BLaER1 (cell line): Measurements from ENCODE around the gene LYAR.
"Not testable (repeated sequence)": the region's sequence is repeated elsewhere in the genome, so short reads cannot be mapped to it uniquely, and the experiment has no call there.

Experiments used
- H3K27ac ChIP-seq: shearing (Covaris generic); formaldehyde crosslinking; 2 replicates; pipeline ENCODE4 v1.8.1; 2022
- H3K27me3 ChIP-seq: shearing (Covaris generic); formaldehyde crosslinking; 2 replicates; pipeline ENCODE4 v1.8.1; 2022
- H3K36me3 ChIP-seq: shearing (Covaris generic); formaldehyde crosslinking; 2 replicates; pipeline ENCODE4 v1.8.1; 2022
- H3K4me1 ChIP-seq: shearing (Covaris generic); formaldehyde crosslinking; 2 replicates; pipeline ENCODE4 v1.8.1; 2022
- H3K4me2 ChIP-seq: shearing (Covaris generic); formaldehyde crosslinking; 2 replicates; pipeline ENCODE4 v1.8.1; 2022
- H3K4me3 ChIP-seq: shearing (Covaris generic); formaldehyde crosslinking; 2 replicates; pipeline ENCODE4 v1.8.1; 2022
- H3K9ac ChIP-seq: shearing (Covaris generic); formaldehyde crosslinking; 2 replicates; pipeline ENCODE4 v1.8.1; 2022
- H3K9me3 ChIP-seq: shearing (Covaris generic); formaldehyde crosslinking; 2 replicates; pipeline ENCODE4 v1.8.1; 2022
- H4K20me1 ChIP-seq: shearing (Covaris generic); formaldehyde crosslinking; 2 replicates; pipeline ENCODE4 v1.8.1; 2022
- Cebpa-rat ChIP-seq: shearing (Covaris generic); IDR thresholded peaks from 2 replicates; pipeline ENCODE4 v1.8.1; 2022

LYAR gene

DNA sequence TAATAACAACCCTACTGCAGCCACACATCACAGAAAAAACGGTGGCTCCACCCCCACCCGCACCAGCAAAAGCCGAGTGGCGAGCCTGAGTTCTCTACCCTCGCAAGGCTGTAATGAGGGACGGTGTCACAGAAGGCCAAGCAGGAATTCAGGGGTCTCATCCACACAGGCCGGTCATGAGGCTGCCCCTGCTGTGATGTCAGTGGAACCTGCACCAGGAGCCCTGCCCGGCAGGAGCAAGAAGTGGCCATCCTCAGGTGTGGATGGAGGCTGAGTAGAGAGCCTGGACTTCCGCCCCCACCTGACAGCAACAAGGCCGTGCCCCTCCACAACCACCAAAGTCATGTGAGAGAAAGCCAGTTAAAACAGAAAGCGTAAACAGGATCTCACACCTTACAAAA lies 20.6 kb downstream of the LYAR start:
- no peak for TF ChIP-seq Cebpa-rat
- Histone ChIP-seq H3K4me1 (no peaks in the 10 kb centered on the region), H3K4me2 (no peak overlapping the region), H3K27ac (no peak overlapping the region), H3K4me3 (no peak overlapping the region), H3K27me3 (no peaks in the 10 kb centered on the region), H3K9ac (no peak overlapping the region), H3K36me3 (peaks cover 85% of the 10 kb centered on the region), H3K9me3 (peaks cover 7% of the 10 kb centered on the region; the same call in 1 of the 2 replicates), H4K20me1 (peaks cover 10% of the 10 kb centered on the region; the same call in 1 of the 2 replicates)

GRCh38 chr4:4268776-4269175 lies 21.2 kb downstream of the LYAR start:
- Histone ChIP-seq H3K27ac (no peak overlapping the region), H3K9ac (no peak overlapping the region), H3K4me3 (no peak overlapping the region), H3K9me3 (peaks cover 7% of the 10 kb centered on the region; the same call in 1 of the 2 replicates), H3K27me3 (no peaks in the 10 kb centered on the region), H3K4me1 (no peaks in the 10 kb centered on the region), H4K20me1 (peaks cover 10% of the 10 kb centered on the region; the same call in 1 of the 2 replicates), H3K36me3 (peaks cover 79% of the 10 kb centered on the region), H3K4me2 (no peak overlapping the region)
- TF ChIP-seq Cebpa-rat = no peak

DNA sequence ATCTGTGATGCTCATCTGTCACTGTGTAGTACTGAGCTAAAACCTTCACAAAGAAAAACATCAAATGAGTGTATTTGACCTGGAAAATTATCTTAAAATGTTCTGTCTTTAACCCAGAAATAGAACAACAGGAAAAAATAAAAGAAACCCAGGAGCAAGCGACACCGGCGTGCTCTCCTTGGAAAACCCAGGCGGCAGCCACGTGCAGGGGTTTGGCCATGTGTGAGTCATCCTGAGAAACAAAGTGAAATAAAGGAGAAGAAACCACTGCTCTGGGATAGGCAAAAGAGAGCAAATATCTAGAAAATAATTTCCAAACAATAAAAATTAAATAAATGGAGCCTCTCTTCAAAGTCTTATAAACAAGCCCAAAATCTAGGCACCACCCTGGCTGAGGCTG lies 22.0 kb downstream of the LYAR start:
- no peak for TF ChIP-seq Cebpa-rat
- H4K20me1 ChIP-seq = peaks cover 10% of the 10 kb centered on the region; the same call in 1 of the 2 replicates
- no peaks in the 10 kb centered on the region for H3K27me3 ChIP-seq
- no peak overlapping the region for H3K9ac ChIP-seq
- H3K4me3 ChIP-seq = no peak overlapping the region
- peaks cover 71% of the 10 kb centered on the region for H3K36me3 ChIP-seq
- H3K4me2 ChIP-seq = no peak overlapping the region
- H3K27ac ChIP-seq = no peak overlapping the region
- no peaks in the 10 kb centered on the region for H3K4me1 ChIP-seq
- peaks cover 7% of the 10 kb centered on the region; the same call in 1 of the 2 replicates for H3K9me3 ChIP-seq

GRCh38 chr4:4260185-4260751 lies 29.7 kb downstream of the LYAR start:
- Histone ChIP-seq H3K27me3 (no peaks in the 10 kb centered on the region), H3K27ac (no peak overlapping the region), H3K9ac (no peak overlapping the region), H3K9me3 (no peaks in the 10 kb centered on the region), H3K4me1 (no peaks in the 10 kb centered on the region), H3K36me3 (peaks cover 1% of the 10 kb centered on the region; the same call in 1 of the 2 replicates), H3K4me3 (no peak overlapping the region), H3K4me2 (no peak overlapping the region), H4K20me1 (no peaks in the 10 kb centered on the region)
- no peak for TF ChIP-seq Cebpa-rat

GRCh38 chr4:4259484-4260100 lies 30.4 kb downstream of the LYAR start:
- Histone ChIP-seq H3K9ac (no peak overlapping the region), H4K20me1 (no peaks in the 10 kb centered on the region), H3K27me3 (no peaks in the 10 kb centered on the region), H3K4me2 (no peak overlapping the region), H3K4me1 (no peaks in the 10 kb centered on the region), H3K4me3 (no peak overlapping the region), H3K9me3 (no peaks in the 10 kb centered on the region), H3K27ac (no peak overlapping the region), H3K36me3 (no peaks in the 10 kb centered on the region)
- TF ChIP-seq Cebpa-rat = no peak

- H3K4me2 ChIP-seq, H4K20me1 ChIP-seq, H3K9me3 ChIP-seq, H3K9ac ChIP-seq, H3K27me3 ChIP-seq, H3K36me3 ChIP-seq, H3K27ac ChIP-seq, H3K4me3 ChIP-seq, H3K4me1 ChIP-seq: not testable (repeated sequence)
Measured at GRCh38 chr4:4257705-4258104, 32.2 kb downstream of the LYAR start.

DNA sequence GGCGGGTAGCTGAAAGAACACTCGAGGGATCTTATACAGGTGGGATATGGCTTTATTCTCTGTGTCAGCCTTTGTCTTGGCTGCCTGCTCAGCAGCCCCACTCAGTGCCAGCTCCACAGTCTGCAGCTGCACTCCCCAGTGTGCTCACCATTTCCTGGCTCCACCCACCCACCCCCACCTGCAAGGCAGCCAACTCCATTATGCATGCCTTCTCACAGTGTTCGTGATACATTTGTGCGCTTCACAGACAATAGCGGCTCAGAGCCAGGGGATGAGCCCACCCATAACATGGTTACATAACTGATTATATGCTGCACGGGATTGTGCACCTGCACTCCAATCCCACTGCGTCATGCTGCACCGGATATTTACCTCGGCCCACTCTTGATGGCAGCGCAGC lies 33.2 kb downstream of the LYAR start:
- Histone ChIP-seq H3K9me3 (no peaks in the 10 kb centered on the region), H3K27ac (no peak overlapping the region), H3K4me3 (no peak overlapping the region), H3K9ac (no peak overlapping the region), H3K4me1 (no peaks in the 10 kb centered on the region), H3K4me2 (no peak overlapping the region), H3K27me3 (no peaks in the 10 kb centered on the region), H3K36me3 (no peaks in the 10 kb centered on the region), H4K20me1 (no peaks in the 10 kb centered on the region)
- TF ChIP-seq Cebpa-rat = no peak

DNA sequence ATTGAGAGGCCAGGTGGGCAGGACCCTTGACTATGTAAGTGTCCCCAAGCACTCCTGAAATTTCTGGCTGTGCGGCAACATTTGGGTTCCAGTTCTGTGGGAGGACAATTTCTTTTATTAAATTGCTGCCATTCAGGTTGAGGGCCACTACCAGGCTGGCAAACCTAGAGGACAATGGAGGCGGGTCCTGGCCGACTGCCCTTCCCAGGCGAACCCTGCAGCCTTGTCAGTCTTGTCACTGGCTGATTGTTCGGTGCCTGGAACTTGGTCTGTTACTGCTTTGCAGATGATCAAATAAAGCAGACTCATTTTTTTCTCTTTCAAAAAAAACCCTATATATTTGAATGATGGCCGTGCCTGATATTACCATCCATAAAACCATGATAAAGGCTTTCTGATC lies 35.3 kb downstream of the LYAR start:
- Histone ChIP-seq H3K4me1 (no peaks in the 10 kb centered on the region), H3K9ac (no peak overlapping the region)

DNA sequence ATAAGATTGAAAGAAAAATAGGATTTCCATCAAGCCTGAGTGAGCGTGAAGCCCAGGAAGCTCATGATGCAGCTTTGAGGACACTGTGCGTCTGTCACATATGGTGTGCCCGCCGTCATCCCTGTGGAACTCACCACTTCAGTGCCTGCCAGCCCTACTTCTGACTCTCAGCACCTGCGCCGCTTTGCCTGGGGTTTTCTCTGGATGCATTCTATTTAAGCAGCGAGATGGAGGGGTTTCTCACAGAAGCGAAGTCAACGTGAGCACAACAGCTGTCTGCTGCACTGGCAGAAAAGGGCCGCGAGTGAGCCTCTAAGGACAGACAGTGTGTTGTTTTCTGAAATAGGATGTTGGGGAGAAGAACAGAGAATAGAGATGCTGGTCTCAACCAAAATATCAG lies 35.8 kb downstream of the LYAR start:
- TF ChIP-seq Cebpa-rat = no peak
- Histone ChIP-seq H3K9ac (no peak overlapping the region; the same call in 1 of the 2 replicates), H3K4me2 (no peak overlapping the region), H3K9me3 (no peaks in the 10 kb centered on the region), H3K4me3 (no peak overlapping the region), H3K36me3 (no peaks in the 10 kb centered on the region), H4K20me1 (no peaks in the 10 kb centered on the region), H3K4me1 (no peaks in the 10 kb centered on the region), H3K27me3 (peaks cover 2% of the 10 kb centered on the region; the same call in 1 of the 2 replicates), H3K27ac (no peak overlapping the region)

More for the DNA sequence above, 35.3 kb downstream of the LYAR start:
- no peaks in the 10 kb centered on the region for H3K9me3 ChIP-seq
- H3K4me3 ChIP-seq = no peak overlapping the region
- no peaks in the 10 kb centered on the region for H4K20me1 ChIP-seq
- no peaks in the 10 kb centered on the region for H3K27me3 ChIP-seq
- no peaks in the 10 kb centered on the region for H3K36me3 ChIP-seq
- H3K27ac ChIP-seq = no peak overlapping the region
- TF ChIP-seq Cebpa-rat = no peak
- H3K4me2 ChIP-seq = no peak overlapping the region

DNA sequence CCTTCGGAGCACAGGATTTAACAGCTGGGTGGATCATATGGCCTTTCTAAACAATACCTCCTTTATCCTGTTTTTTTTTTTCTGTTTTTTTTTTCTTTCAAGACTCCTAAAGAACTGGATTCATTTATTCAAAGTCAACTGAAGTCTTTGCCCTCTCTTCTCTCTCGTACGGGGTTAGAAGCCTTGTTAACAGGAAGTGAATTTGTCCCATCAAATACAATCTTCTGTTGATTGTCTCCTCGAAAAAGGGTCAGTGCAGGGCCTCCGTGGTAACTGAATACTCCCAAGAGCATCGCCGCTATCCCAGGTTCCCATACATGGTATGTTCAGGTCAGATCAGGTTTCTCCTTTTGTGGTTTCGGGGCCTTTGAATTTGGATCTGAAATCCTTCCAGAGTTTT lies 40.1 kb downstream of the LYAR start:
- Histone ChIP-seq H3K4me1 (peaks cover 18% of the 10 kb centered on the region), H3K27me3 (peaks cover 29% of the 10 kb centered on the region), H3K4me3 (no peak overlapping the region), H3K9me3 (peaks cover 7% of the 10 kb centered on the region; the same call in 1 of the 2 replicates), H3K9ac (no peak overlapping the region), H4K20me1 (no peaks in the 10 kb centered on the region), H3K4me2 (no peak overlapping the region), H3K27ac (no peak overlapping the region), H3K36me3 (peaks cover 5% of the 10 kb centered on the region; the same call in 1 of the 2 replicates)
- no peak for TF ChIP-seq Cebpa-rat

GRCh38 chr4:4249342-4249741 lies 40.6 kb downstream of the LYAR start:
- Histone ChIP-seq H3K27me3 (peaks cover 29% of the 10 kb centered on the region), H3K4me1 (peaks cover 18% of the 10 kb centered on the region), H3K36me3 (peaks cover 10% of the 10 kb centered on the region; the same call in 1 of the 2 replicates)
- not testable (repeated sequence) for H4K20me1 ChIP-seq, H3K4me2 ChIP-seq, H3K9ac ChIP-seq, H3K27ac ChIP-seq, H3K9me3 ChIP-seq, H3K4me3 ChIP-seq
